Activated CD4-positive, alpha-beta T cell treated with anti-CD3 and anti-CD28 coated beads, Interleukin-2, amount 10 ng/mL, durations not matched to agents 24 days and 14 days (primary cell): ENCODE measurements around the gene DEPDC5. TPM values are rescaled to one million over a fixed set of nuclear protein-coding genes. Genes with fewer than 3 reads are reported as not detected.
"Not testable (repeated sequence)": the region's sequence is repeated elsewhere in the genome, so short reads cannot be mapped to it uniquely, and the experiment has no call there.

ENCODE experiments used
- DNase-seq: peaks from one replicate; pipeline ENCODE4 v3.0.0; 2022
- H3K27ac Mint-ChIP-seq: one replicate; pipeline ENCODE4 v1.8.0; 2022; ENCODE audit warnings: mild to moderate bottlenecking, mixed read lengths
- H3K27me3 Mint-ChIP-seq: one replicate; pipeline ENCODE4 v1.8.0; 2022; ENCODE audit warnings: mixed read lengths
- H3K36me3 Mint-ChIP-seq: one replicate; pipeline ENCODE4 v1.8.0; 2022; ENCODE audit warnings: low read depth, mild to moderate bottlenecking, mixed read lengths
- H3K4me1 Mint-ChIP-seq: one replicate; pipeline ENCODE4 v1.8.0; 2021; ENCODE audit warnings: mixed read lengths
- H3K4me3 Mint-ChIP-seq: one replicate; pipeline ENCODE4 v1.8.0; 2022; ENCODE audit warnings: mild to moderate bottlenecking, moderate library complexity, mixed read lengths
- H3K9me3 Mint-ChIP-seq: one replicate; pipeline ENCODE4 v1.8.0; 2021; ENCODE audit warnings: mixed read lengths
- intact Hi-C: fragments of 100-400 bp; cut with micrococcal nuclease; formaldehyde crosslinking; loops from one replicate; pipeline ENCODE4 v1.15.1; 2023
- total RNA-seq: library from RNA; stranded (reverse); gene quantifications from 2 replicates; pipeline ENCODE4 v1.2.3, GENCODE V29; 2022

DEPDC5 gene
- total RNA-seq, 1 donor from 2014 or later, result 37.9 TPM

DNA sequence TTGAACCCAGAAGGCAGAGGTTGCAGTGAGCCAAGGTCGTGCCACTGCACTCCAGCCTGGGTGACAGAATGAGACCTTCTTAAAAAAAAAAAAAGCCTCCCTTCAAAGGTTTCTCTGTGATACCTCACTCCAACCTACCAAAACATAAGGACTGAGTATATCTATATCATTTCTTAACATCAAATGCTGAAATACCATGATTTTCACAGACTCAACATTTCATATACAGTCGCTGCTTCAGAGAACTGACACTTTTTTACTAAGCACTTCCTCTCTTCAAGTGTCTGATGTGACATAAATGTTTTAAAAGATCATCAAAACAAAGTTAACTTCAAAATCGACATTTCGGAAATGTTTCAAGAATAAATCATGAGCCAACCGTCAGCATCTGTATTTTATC is 15.9 kb upstream of the DEPDC5 start:
- no peaks in the 10 kb centered on the region for H3K9me3 Mint-ChIP-seq
- peaks cover 33% of the 10 kb centered on the region for H3K4me1 Mint-ChIP-seq
- no peaks in the 10 kb centered on the region for H3K27me3 Mint-ChIP-seq
- H3K36me3 Mint-ChIP-seq, result peaks cover 65% of the 10 kb centered on the region
- no peak overlapping the region for H3K4me3 Mint-ChIP-seq
- intact Hi-C loops, result no loop called here
- no peak for DNase-seq
- H3K27ac Mint-ChIP-seq, result no peak overlapping the region

DNA sequence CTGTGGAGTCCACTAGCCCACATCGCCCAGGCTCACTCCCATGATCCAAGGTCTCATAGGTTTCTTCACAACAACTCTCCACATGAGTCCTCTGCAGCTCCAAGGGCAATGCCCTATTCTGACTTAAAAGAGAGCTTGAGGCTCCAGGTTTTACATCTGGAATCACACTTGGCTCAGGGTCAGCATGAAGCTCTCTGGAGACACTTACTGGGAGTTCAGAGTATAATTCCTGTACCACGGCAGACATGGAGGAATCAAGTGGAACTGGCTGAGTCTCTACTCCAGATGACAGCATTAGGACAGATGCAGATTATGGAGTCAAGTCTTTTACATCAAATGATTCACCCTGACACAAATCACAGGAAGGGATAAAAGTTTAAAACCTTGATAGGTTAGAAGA is 15.3 kb upstream of the DEPDC5 start:
- Mint-ChIP-seq H3K27ac (no peak overlapping the region), H3K4me3 (no peak overlapping the region)
- intact Hi-C loops, result no loop called here

DNA sequence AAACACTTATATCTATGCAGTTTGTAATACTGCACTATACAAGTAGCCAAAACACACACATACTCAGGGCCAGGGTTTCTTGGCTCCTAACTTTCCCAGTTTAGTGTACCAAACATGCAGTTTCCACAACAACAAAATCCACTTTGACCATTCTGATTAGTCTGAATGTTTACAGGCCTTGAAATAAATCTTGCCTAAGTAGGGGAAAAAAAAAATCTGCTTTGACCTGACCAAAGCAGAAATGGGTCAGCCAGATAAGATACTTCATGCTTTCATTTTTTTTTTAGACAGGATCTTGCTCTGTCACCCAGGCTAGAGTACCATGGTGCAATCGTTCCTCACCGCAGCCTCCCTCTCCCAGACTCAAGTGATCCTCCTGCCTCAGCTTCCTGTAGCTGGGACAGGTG is 14.0 kb upstream of the DEPDC5 start:
- no peak overlapping the region for H3K27ac Mint-ChIP-seq
- no peak overlapping the region for H3K4me3 Mint-ChIP-seq
- H3K36me3 Mint-ChIP-seq, result peaks cover 53% of the 10 kb centered on the region
- no peaks in the 10 kb centered on the region for H3K9me3 Mint-ChIP-seq
- H3K4me1 Mint-ChIP-seq, result peaks cover 26% of the 10 kb centered on the region
- DNase-seq, result no peak
- no peaks in the 10 kb centered on the region for H3K27me3 Mint-ChIP-seq
- intact Hi-C loops, result no loop called here

More for the DNA sequence above, 15.3 kb upstream of the DEPDC5 start:
- no peak for DNase-seq
- H3K27me3 Mint-ChIP-seq, result no peaks in the 10 kb centered on the region
- peaks cover 61% of the 10 kb centered on the region for H3K36me3 Mint-ChIP-seq
- peaks cover 30% of the 10 kb centered on the region for H3K4me1 Mint-ChIP-seq
- H3K9me3 Mint-ChIP-seq, result no peaks in the 10 kb centered on the region

DNA sequence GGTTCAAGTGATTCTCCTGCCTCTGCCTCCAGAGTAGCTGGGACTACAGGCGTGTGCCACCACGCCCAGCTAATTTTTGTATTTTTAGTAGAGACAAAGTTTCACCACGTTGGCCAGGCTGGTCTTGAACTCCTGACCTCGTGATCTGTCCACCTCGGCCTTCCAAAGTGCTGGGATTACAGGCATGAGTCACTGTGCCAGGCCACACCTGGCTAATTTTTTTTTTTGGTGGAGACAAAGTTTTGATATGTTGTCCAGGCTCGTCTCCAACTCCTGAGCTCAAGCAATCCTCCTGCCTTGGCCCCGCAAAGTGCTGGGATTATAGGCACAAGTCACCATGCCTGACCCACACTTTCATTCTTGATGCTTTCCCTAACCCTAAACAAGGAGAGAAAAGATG is 13.5 kb upstream of the DEPDC5 start:
- H3K27ac Mint-ChIP-seq, DNase-seq, H3K9me3 Mint-ChIP-seq, H3K27me3 Mint-ChIP-seq, intact Hi-C loops, H3K4me3 Mint-ChIP-seq: not testable (repeated sequence)
- H3K36me3 Mint-ChIP-seq, result peaks cover 51% of the 10 kb centered on the region
- H3K4me1 Mint-ChIP-seq, result peaks cover 25% of the 10 kb centered on the region

DNA sequence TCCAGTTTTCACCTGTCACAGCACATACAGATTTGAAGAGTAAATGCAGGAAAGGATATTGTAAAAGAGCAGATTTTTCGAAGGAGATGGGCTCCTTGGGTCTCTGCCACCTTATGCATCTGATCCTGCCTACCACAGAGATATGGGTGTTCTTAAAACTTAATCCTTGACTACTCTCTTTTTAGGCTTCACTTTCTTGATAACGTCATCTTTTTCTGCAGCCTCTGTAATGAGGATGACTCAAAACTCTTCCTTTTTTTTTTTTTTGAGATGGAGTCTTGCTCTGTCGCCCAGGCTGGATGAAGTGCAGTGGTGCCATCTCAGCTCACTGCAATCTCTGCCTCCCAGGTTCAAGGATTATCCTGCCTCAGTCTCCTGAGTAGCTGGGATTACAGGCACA is 11.7 kb upstream of the DEPDC5 start:
- Mint-ChIP-seq H3K36me3 (peaks cover 51% of the 10 kb centered on the region), H3K4me1 (peaks cover 27% of the 10 kb centered on the region), H3K27ac (no peak overlapping the region)

DNA sequence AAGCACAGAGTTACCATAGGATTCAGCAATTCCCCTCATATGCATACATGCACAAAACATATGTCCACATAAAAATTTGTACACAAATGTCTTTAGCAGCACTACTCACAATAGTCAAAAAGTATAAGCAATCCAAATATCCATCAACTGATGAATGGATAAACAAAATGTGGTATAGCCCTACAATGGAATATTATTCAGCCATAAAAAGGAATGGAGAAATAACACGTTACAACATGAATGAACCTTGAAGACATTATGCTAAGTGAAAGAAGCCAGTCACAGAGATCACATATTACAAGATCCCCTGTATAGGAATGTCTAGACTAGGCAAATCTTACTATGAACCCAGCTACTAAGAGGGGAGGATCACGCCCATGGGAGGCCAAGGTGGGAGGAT is 11.1 kb upstream of the DEPDC5 start:
- intact Hi-C loops, result no loop called here
- no peak for DNase-seq
- no peaks in the 10 kb centered on the region for H3K9me3 Mint-ChIP-seq
- H3K4me3 Mint-ChIP-seq, result no peak overlapping the region
- H3K4me1 Mint-ChIP-seq, result peaks cover 31% of the 10 kb centered on the region
- no peaks in the 10 kb centered on the region for H3K27me3 Mint-ChIP-seq
- H3K27ac Mint-ChIP-seq, result no peak overlapping the region
- peaks cover 53% of the 10 kb centered on the region for H3K36me3 Mint-ChIP-seq

More for the DNA sequence above, 11.7 kb upstream of the DEPDC5 start:
- intact Hi-C loops, result no loop called here
- no peak for DNase-seq
- Mint-ChIP-seq H3K9me3 (no peaks in the 10 kb centered on the region), H3K4me3 (no peak overlapping the region), H3K27me3 (no peaks in the 10 kb centered on the region)

DNA sequence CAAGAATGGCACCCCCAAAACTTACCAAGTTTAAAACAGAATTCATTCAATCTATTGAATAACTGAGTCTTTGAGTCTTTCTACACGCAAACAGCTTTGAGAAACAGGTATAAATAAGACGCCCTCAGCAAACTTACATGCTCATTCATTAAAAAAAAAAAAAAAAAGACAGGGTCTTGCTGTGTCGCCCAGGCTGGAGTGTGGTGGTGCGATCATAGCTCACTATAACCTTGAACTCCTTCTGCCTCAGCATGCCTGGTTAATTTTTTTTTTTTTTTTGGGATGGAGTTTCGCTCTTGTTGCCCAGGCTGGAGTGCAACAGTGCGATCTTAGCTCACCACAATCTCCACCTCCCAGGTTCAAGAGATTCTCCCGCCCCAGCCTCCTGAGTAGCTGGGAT is 9.9 kb upstream of the DEPDC5 start:
- H3K9me3 Mint-ChIP-seq, result no peaks in the 10 kb centered on the region
- intact Hi-C loops, result no loop called here
- H3K27ac Mint-ChIP-seq, result no peak overlapping the region
- H3K4me3 Mint-ChIP-seq, result no peak overlapping the region
- no peaks in the 10 kb centered on the region for H3K27me3 Mint-ChIP-seq
- H3K4me1 Mint-ChIP-seq, result peaks cover 30% of the 10 kb centered on the region
- DNase-seq, result no peak
- H3K36me3 Mint-ChIP-seq, result peaks cover 47% of the 10 kb centered on the region

DNA sequence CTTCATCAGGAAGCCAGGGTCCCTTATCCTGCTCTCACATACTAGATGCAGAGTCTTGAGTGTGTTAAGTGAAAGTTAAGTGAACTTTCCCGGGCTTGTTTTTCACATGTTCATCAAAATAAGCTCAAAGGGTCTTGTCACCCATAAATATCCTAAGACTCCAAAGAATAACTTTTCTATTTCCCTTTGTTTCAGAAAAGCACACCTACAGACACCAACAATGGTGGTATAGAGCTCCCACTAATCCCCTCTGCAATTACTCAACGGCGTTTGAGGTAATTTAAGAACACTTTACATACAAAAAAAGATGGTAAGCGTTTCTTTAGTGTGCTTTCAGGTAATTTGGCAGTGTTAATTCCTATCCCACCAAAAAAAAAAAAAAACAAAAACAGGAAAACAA is 6.4 kb upstream of the DEPDC5 start:
- Mint-ChIP-seq H3K4me1 (peaks cover 38% of the 10 kb centered on the region), H3K4me3 (peak overlapping the region; percentile 99), H3K9me3 (no peaks in the 10 kb centered on the region), H3K27me3 (peaks cover 2% of the 10 kb centered on the region), H3K27ac (no peak overlapping the region), H3K36me3 (peaks cover 30% of the 10 kb centered on the region)
- intact Hi-C loops, result no loop called here
- no peak for DNase-seq

DNA sequence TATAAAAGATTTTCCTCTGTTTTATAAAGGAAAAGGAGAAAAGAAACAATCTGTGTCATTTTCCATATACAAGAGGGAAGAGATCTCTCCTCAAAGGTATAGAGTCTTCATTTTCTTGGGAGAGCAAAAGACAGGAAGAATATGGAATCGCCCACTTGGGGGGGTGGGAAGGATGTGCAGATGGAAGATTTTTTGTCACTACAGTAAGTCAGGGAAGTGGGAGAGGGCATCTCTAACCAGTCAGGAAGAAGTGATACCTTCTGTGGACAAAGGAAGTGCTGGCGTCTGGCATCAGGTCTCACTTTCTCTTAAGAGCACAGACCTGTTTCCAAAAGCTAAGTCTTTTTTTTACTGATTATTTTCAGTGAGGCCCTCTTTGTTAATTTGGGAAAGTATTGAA is 5.3 kb upstream of the DEPDC5 start:
- Mint-ChIP-seq H3K4me1 (peaks cover 44% of the 10 kb centered on the region), H3K9me3 (no peaks in the 10 kb centered on the region), H3K4me3 (peak overlapping the region; percentile 99), H3K27me3 (peaks cover 2% of the 10 kb centered on the region), H3K27ac (peak overlapping the region; percentile 96), H3K36me3 (peaks cover 25% of the 10 kb centered on the region)
- intact Hi-C loops, result loop anchor here (2.0 kb wide), 1 partner anchor 86 kb away; the partner anchor contains the start of gene PISD
- peak; percentile 59 for DNase-seq

DNA sequence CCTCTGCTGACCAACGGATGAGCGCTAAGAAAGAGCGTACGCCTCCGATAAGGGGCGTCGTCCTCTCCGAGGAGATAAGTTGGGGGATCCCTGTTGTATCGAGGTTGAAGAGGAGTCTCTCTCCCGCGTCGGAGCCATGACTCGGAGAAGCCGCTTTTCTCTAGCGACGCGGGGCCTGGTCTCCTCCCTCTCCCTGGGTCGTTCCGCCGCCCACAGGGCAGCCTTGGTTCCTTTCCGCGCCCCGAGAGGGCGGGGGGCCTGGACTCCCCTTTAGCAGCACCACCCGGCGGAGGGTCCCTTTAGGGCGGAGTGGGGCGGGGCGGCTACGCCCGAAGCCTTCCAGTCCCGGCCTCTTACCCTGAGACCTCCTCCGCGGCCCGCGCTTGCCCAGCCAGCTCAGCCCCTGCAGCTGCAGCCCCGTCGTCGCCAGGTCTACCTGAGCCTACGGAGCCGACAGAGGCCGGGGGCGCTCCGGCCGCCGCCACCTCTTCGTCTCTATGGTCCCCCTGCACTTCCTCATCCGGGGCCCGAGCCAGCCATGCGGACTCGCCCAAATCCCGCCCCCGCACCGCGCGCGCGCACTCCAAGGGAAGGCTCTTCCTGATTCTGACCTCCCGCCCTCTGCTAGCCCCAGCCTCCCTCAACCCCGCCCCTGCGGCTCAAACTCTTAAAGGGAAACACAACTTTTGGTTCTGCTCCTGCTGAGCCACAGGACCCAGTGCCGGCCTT is 4.0 kb upstream of the DEPDC5 start, which contains the start of gene PRR14L:
Gene PRR14L (minus strand): TSS at position 497 of the 729 bp plus-strand sequence. CDS start 11,272 bp downstream, outside the sequence.
- Mint-ChIP-seq H3K36me3 (peaks cover 22% of the 10 kb centered on the region), H3K9me3 (no peaks in the 10 kb centered on the region)

DNA sequence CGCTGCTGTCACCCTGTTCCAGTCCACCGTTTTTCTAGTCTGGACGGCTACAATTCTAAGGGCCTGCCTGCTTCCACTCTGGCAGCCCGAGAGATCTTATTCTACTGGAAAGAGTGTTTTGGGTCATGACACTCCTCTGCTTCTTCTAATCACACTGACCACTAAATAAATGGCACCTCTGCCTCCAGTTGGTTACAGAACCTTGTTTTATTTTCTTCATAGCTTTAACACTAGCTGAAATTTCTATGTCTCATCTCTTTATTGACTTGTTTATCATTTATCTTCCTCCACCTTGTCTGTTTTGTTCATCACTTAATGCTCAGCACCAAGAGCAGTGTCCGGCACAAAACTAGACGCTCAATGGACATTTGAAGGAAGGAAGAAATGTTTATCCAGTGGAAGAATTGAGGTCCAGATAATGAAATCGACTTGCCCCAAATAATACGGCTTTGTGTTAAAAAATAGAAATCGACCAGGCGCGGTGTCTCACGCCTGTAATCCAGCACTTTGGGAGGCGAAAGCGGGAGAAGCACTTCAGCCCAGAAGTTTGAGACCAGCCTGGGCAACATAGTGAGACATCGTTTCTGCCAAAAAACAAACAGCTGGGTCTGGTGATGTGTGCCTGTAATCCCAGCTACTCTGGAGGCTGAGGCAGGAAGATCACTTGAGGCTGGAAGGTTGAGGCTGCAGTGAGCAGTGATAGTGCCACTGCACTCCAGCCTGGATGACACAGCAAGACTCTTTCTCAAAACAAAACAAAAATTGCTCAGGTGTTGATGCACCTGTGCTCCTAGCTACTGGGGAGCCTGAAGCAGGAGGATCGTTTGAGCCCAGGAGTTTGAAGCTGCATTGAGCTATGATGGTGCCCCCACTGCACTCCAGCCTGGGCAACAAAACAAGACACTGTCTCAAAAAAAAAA is 3.2 kb upstream of the DEPDC5 start:
- Mint-ChIP-seq H3K36me3 (peaks cover 22% of the 10 kb centered on the region), H3K27ac (peak overlapping the region; percentile 96), H3K9me3 (no peaks in the 10 kb centered on the region), H3K4me3 (peak overlapping the region; percentile 99), H3K4me1 (peaks cover 56% of the 10 kb centered on the region), H3K27me3 (peaks cover 2% of the 10 kb centered on the region)
- peak; percentile 63 for DNase-seq
- intact Hi-C loops, result loop anchor here (1.0 to 5.0 kb wide), 3 partner anchors 194 to 722 kb away; partner anchors contain the start of genes FBXO7, SMTN and YWHAH

More for the DNA sequence above, 4.0 kb upstream of the DEPDC5 start, which contains the start of gene PRR14L:
- Mint-ChIP-seq H3K4me1 (peaks cover 48% of the 10 kb centered on the region), H3K27me3 (peaks cover 2% of the 10 kb centered on the region), H3K4me3 (peak within 1 kb of the TSS; percentile 99), H3K27ac (peak within 1 kb of the TSS; percentile 96)
- intact Hi-C loops, result loop anchor here (1.0 to 5.0 kb wide), 4 partner anchors 87 to 723 kb away; partner anchors contain the start of genes FBXO7, PISD, SMTN and YWHAH
- DNase-seq, result peak; percentile 100

DNA sequence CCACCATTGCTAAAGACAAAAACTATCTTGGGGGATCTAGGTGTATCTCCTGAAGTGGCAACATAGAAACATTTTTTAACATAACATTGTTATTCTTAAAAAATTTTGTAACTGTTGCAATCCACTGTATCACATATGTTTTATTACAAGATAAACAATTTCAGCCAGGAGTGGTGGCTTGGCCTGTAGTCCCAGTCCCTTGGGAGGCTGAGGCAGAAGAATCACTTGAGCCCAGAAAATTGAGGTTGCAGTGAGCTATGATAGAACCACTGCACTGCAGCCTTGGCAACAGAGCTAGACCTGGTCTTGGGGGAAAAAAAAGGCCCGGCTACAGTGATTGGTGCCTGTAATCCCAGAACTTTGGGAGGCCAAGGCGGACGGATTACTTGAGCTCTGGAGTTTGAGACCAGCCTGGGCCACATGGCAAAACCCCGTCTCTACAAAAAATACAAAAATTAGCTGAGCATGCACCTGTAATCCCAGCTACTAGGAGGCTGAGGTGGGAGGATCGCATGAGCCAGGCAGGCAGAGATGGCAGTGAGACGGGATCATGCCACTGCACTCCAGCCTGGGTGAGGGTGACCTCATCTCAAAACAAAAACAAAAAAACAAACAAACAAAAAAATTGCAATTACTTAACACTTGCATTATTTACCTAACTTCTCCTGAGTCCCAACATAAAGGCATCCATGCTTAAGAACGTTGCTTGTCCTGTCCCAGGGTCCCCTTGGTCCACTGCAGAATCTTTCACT is 1.5 kb upstream of the DEPDC5 start:
- Mint-ChIP-seq H3K9me3 (no peaks in the 10 kb centered on the region), H3K36me3 (peaks cover 16% of the 10 kb centered on the region), H3K27ac (peak overlapping the region; percentile 98), H3K27me3 (peaks cover 2% of the 10 kb centered on the region), H3K4me1 (peaks cover 53% of the 10 kb centered on the region), H3K4me3 (peak overlapping the region; percentile 95)
- intact Hi-C loops, result loop anchor here (5.0 kb wide), 2 partner anchors 670 to 720 kb away; partner anchors contain the start of genes FBXO7 and SMTN
- DNase-seq, result no peak

DNA sequence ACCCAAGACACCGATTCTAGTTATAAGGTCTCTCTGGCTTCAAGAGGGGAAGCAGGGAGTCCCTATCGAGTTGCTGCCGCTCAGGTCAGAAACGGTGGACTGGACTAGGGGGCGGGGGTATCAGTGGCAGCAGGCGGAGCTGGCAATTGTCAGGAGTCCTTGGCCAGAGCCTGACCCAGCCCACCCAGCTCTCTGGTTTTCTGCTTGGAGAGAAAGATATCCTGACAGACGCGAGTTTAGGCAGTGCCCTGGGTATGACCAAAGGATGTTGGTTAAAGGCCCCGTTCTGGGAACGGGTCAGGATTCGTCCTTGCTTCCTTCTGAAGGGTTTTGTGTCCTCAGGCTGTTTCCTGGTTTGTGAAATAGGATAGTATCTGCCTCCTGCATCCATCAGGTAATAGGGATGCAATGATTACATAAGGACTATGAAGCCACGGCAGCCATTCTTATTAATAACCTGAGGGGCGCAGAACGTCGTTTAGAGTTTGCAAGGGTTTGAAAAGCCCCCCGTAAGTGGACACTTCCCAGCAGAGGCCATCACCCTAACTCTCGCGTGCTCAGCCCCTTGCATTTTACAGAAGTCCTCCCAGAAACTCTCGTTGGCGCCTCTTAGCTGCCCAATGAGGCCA is 700 bp upstream of the DEPDC5 start:
- Mint-ChIP-seq H3K4me1 (peaks cover 45% of the 10 kb centered on the region), H3K27me3 (peaks cover 2% of the 10 kb centered on the region), H3K4me3 (peak overlapping the region; percentile 95), H3K36me3 (peaks cover 9% of the 10 kb centered on the region), H3K9me3 (no peaks in the 10 kb centered on the region), H3K27ac (peak overlapping the region; percentile 98)
- intact Hi-C loops, result loop anchor here (1.0 to 5.0 kb wide), 3 partner anchors 91 to 719 kb away; partner anchors contain the start of genes FBXO7, PISD and SMTN
- peak; percentile 69 for DNase-seq
